Measurements from ENCODE around the gene PYCR2. TPM values are rescaled to one million over a fixed set of nuclear protein-coding genes. Genes with fewer than 3 reads are reported as not detected.

The PYCR2 gene
- total RNA-seq, 2 experiments from 2014 or later = 24.1 to 26.2 TPM

- intact Hi-C loops (cut with DNase I, micrococcal nuclease) = no loop called here
- H3K27me3 ChIP-seq (ENCODE audit: control insufficient read depth in 1 of 2, insufficient read depth in 2 of 2, low read length in 2 of 2) = no peaks in the 10 kb centered on the region
- peaks cover 11% of the 10 kb centered on the region for H3K36me3 ChIP-seq (ENCODE audit: insufficient read depth, low read length)
- Mint-ChIP-seq H3K36me3 (ENCODE audit: low read depth) (peaks cover 19% of the 10 kb centered on the region), H3K27me3 (no peaks in the 10 kb centered on the region), H3K27ac (peak overlapping the region; percentile 69), H3K9me3 (no peaks in the 10 kb centered on the region), H3K4me1 (ENCODE audit: low read depth) (peaks cover 43% of the 10 kb centered on the region), H3K4me3 (peak overlapping the region; percentile 54)
- H3K4me3 ChIP-seq (ENCODE audit: low read length) = no peak overlapping the region
- CTCF ChIA-PET = no interaction called here
- H3K27ac ChIP-seq (ENCODE audit: low read depth in 1 of 2, low read length in 2 of 2) = no peak overlapping the region
- no peak for ATAC-seq (ENCODE audit: poor library complexity)
- POLR2A ChIA-PET = interaction anchor here (0.9 to 2.1 kb wide), 3 partner anchors 44 to 149 kb away, joined by 3 to 5 read pairs (median 5); partner anchors contain the start of genes SDE2, SRP9 and TMEM63A
- H3K4me1 ChIP-seq (ENCODE audit: insufficient read depth, low read length) = peaks cover 59% of the 10 kb centered on the region
- no peak for TF ChIP-seq CTCF (IDR thresholded peaks at IDR 0.05)
- H3K9me3 ChIP-seq (ENCODE audit: control insufficient read depth in 1 of 2, insufficient read depth in 1 of 2, low read length in 2 of 2) = no peaks in the 10 kb centered on the region
- no peak for DNase-seq
These were observed 2.6 kb upstream of the PYCR2 start for GRCh38 chr1:225926551-225927113.

- H3K27ac Mint-ChIP-seq = peak overlapping the region; percentile 98
- peaks cover 68% of the 10 kb centered on the region for H3K4me1 ChIP-seq (ENCODE audit: insufficient read depth, low read length)
These were observed 714 bp downstream of the PYCR2 start for GRCh38 chr1:225923381-225923691.

More at GRCh38 chr1:225923381-225923691, 714 bp downstream of the PYCR2 start:
- ATAC-seq (ENCODE audit: poor library complexity) (no peak), DNase-seq (no peak)
- no peaks in the 10 kb centered on the region for H3K27me3 Mint-ChIP-seq
- TF ChIP-seq CTCF (IDR thresholded peaks at IDR 0.05) = no peak
- peaks cover 44% of the 10 kb centered on the region for H3K36me3 Mint-ChIP-seq (ENCODE audit: low read depth)
- H3K9me3 Mint-ChIP-seq = no peaks in the 10 kb centered on the region
- peak overlapping the region; percentile 95 for H3K4me3 Mint-ChIP-seq
- intact Hi-C loops (cut with DNase I, micrococcal nuclease) = loop anchor here in 1 of 2 experiments (5.0 kb wide), 4 partner anchors 74 to 496 kb away; partner anchors contain the start of genes H3-3A, LBR and SDE2
- CTCF ChIA-PET = interaction anchor here (1.3 to 1.8 kb wide), 2 partner anchors 12 to 26 kb away, joined by 3 to 7 read pairs; no protein-coding TSS in a partner anchor
- Histone ChIP-seq H3K4me3 (ENCODE audit: low read length) (peak overlapping the region; percentile 95), H3K9me3 (ENCODE audit: control insufficient read depth in 1 of 2, insufficient read depth in 1 of 2, low read length in 2 of 2) (no peaks in the 10 kb centered on the region), H3K36me3 (ENCODE audit: insufficient read depth, low read length) (peaks cover 40% of the 10 kb centered on the region), H3K27ac (ENCODE audit: low read depth in 1 of 2, low read length in 2 of 2) (peak overlapping the region; percentile 62 to 89), H3K27me3 (ENCODE audit: control insufficient read depth in 1 of 2, insufficient read depth in 2 of 2, low read length in 2 of 2) (no peaks in the 10 kb centered on the region)
- peaks cover 48% of the 10 kb centered on the region for H3K4me1 Mint-ChIP-seq (ENCODE audit: low read depth)
- POLR2A ChIA-PET = interaction anchor here (0.6 to 3.8 kb wide), 20 partner anchors 14 to 495 kb away, joined by 3 to 84 read pairs (median 6); partner anchors contain the start of genes H3-3A, LBR, SDE2 and SRP9
